Renal cortex interstitium (tissue), 15 donors: ENCODE results near the gene TEX36. TPM values are rescaled to one million over a fixed set of nuclear protein-coding genes. Genes with fewer than 3 reads are reported as not detected.
A peak's percentile ranks its signal among the peaks of the same experiment; 100 is the strongest.
"Not testable (repeated sequence)": the region's sequence is repeated elsewhere in the genome, so short reads cannot be mapped to it uniquely, and the experiment has no call there.

Experiments
- DNase-seq, 11 donors: peaks; one replicate each; pipeline ENCODE4 v3.0.0-alpha.2; 2013; ENCODE audit warnings: low read depth in 9 of 11, low spot score in 4 of 11; ENCODE audit errors: extremely low read depth in 1 of 11
- long read RNA-seq, 16 experiments: transcript quantifications; one replicate each; lab custom pipeline, GENCODE V29; 2026
- polyA plus RNA-seq, 3 donors: library from polyadenylated mRNA; unstranded; fragments of 120-200 nt; gene quantifications; one replicate each; pipeline ENCODE4 v1.2.1, GENCODE V29; 2013; ENCODE audit not compliant: insufficient read length in 3 of 3

Gene TEX36
- polyA plus RNA-seq = not detected
- long read RNA-seq, donor 1 = 0 reads
- long read RNA-seq, donor 2 = 0 reads
- long read RNA-seq, donor 3 = 0 reads
- long read RNA-seq, donor 4 = 0 reads
- long read RNA-seq, donor 5 = 0 reads
- long read RNA-seq, donor 6 = 0 reads
- long read RNA-seq, donor 7 = 0 reads
- long read RNA-seq, donor 8 = 0 reads
- long read RNA-seq, donor 9 = 0 reads
- long read RNA-seq, donor 10 = 0 reads
- long read RNA-seq, donor 11 = 0 reads
- long read RNA-seq, donor 12 = 0 reads
- long read RNA-seq, donor 13 = 0 reads
- long read RNA-seq, donor 14 = 0 reads
- long read RNA-seq, donor 15 = 0 reads
- long read RNA-seq, donor 16 = 0 reads

- no peak for DNase-seq
Observed at GRCh38 chr10:125683063-125683462, at the start of gene TEX36. Gene TEX36, minus strand, starts transcription at chr10:125683163. Its CDS starts 174 bp downstream, at chr10:125682989.

- DNase-seq = no peak
Observed at GRCh38 chr10:125727436-125727835, 44.5 kb upstream of the TEX36 start.

GRCh38 chr10:125726914-125727313 lies 44.0 kb upstream of the TEX36 start:
- no peak for DNase-seq

GRCh38 chr10:125722811-125723210 lies 39.8 kb upstream of the TEX36 start:
- no peak for DNase-seq

- DNase-seq = no peak
Observed at GRCh38 chr10:125721035-125721434, 38.1 kb upstream of the TEX36 start.

- no peak for DNase-seq
Observed at GRCh38 chr10:125720002-125720382, 37.0 kb upstream of the TEX36 start.

GRCh38 chr10:125719173-125720001 lies 36.4 kb upstream of the TEX36 start, which contains the start of gene EDRF1:
Gene EDRF1, plus strand, starts transcription at chr10:125719709. Its CDS starts 99 bp downstream, at chr10:125719808.
- DNase-seq = peak; percentile 98 to 99 (median 99)

GRCh38 chr10:125714728-125715127 lies 31.8 kb upstream of the TEX36 start:
- not testable (repeated sequence) for DNase-seq

GRCh38 chr10:125711110-125711750 lies 28.3 kb upstream of the TEX36 start:
- no peak for DNase-seq

- DNase-seq = no peak
Observed at GRCh38 chr10:125709553-125710474, 26.9 kb upstream of the TEX36 start.

GRCh38 chr10:125708971-125709503 lies 26.1 kb upstream of the TEX36 start:
- no peak for DNase-seq

- DNase-seq = no peak
Observed at GRCh38 chr10:125707541-125708468, 24.8 kb upstream of the TEX36 start.

- DNase-seq = no peak
Observed at GRCh38 chr10:125700355-125700911, 17.5 kb upstream of the TEX36 start.

GRCh38 chr10:125699562-125700143 lies 16.7 kb upstream of the TEX36 start:
- no peak for DNase-seq

- DNase-seq = no peak
Observed at GRCh38 chr10:125698481-125698998, 15.6 kb upstream of the TEX36 start.

- not testable (repeated sequence) for DNase-seq
Observed at GRCh38 chr10:125696884-125697283, 13.9 kb upstream of the TEX36 start.

- no peak for DNase-seq
Observed at GRCh38 chr10:125694883-125695282, 11.9 kb upstream of the TEX36 start.
